SK-N-SH (cell line): ENCODE results near the gene POLE3. TPM values are rescaled to one million over a fixed set of nuclear protein-coding genes. Genes with fewer than 3 reads are reported as not detected.

Experiments
- CTCF ChIA-PET: fragments of 300-600, 350-600 bp; formaldehyde crosslinking; extraction: SDS; loops from one replicate; lab custom pipeline; 2021; lab: Yijun Ruan, JAX
- POLR2A ChIA-PET: fragments of 350-600 bp; sonication (Branson Sonifier 250); formaldehyde crosslinking; extraction: SDS; loops from one replicate; lab custom pipeline; 2020; ENCODE audit warnings: antibody characterized with exemption, inconsistent platforms; lab: Yijun Ruan, JAX
- DNase-seq: peaks from one replicate; pipeline ENCODE4 v3.0.0; 2012
- H2AFZ ChIP-seq: fragments of 200-600 bp; sonication (generic); 2 replicates; pipeline ENCODE4 v1.8.1; 2016; ENCODE audit warnings: antibody characterized with exemption, mild to moderate bottlenecking, low read depth
- H3F3A ChIP-seq: fragments of 200-600 bp; sonication (generic); replicated peaks from 2 replicates; pipeline ENCODE3; 2016; ENCODE audit warnings: antibody characterized with exemption, mild to moderate bottlenecking; ENCODE audit not compliant: insufficient read depth
- H3K27ac ChIP-seq, 2 experiments: fragments of 200-500 bp in 1 of 2; fragments of 200-600 bp in 1 of 2; sonication (Bioruptor generic) in 1 of 2; sonication (generic), shearing (Covaris generic) in 1 of 2; 2 replicates each; pipeline versions ENCODE4 v1.5.1 to v1.6.1; 2014 to 2016; ENCODE audit warnings: low read depth in 2 of 2, inconsistent platforms in 1 of 2, low read length in 1 of 2, mild to moderate bottlenecking in 1 of 2, mixed read lengths in 1 of 2
- H3K27me3 ChIP-seq: fragments of 200-600 bp; sonication (generic), shearing (Covaris generic); 2 replicates; pipeline ENCODE4 v1.6.1; 2016; ENCODE audit warnings: mixed run types; ENCODE audit not compliant: insufficient read depth
- H3K36me3 ChIP-seq, 2 experiments: fragments of 200-500 bp in 1 of 2; fragments of 200-600 bp in 1 of 2; sonication (Bioruptor generic) in 1 of 2; sonication (generic) in 1 of 2; replicated peaks in 1 of 2; 2 replicates each; pipeline versions ENCODE3 to v1.5.1; 2014 to 2016; ENCODE audit warnings: low read length in 1 of 2, mild to moderate bottlenecking in 1 of 2; ENCODE audit not compliant: insufficient read depth in 2 of 2, control insufficient read depth in 1 of 2
- H3K4me1 ChIP-seq, 2 experiments: fragments of 200-500 bp in 1 of 2; fragments of 200-600 bp in 1 of 2; sonication (Bioruptor generic) in 1 of 2; sonication (generic), shearing (Covaris generic) in 1 of 2; 2 replicates each; pipeline versions ENCODE4 v1.5.1 to v1.6.1; 2014 to 2016; ENCODE audit warnings: low read depth in 1 of 2, low read length in 1 of 2, mixed run types in 1 of 2; ENCODE audit not compliant: insufficient read depth in 2 of 2, control insufficient read depth in 1 of 2
- H3K4me2 ChIP-seq: fragments of 200-600 bp; sonication (generic), shearing (Covaris generic); 2 replicates; pipeline ENCODE4 v1.6.1; 2017; ENCODE audit warnings: mixed run types
- H3K4me3 ChIP-seq, 2 experiments: fragments of 200-500 bp in 1 of 2; fragments of 200-600 bp in 1 of 2; sonication (Bioruptor generic) in 1 of 2; sonication (generic), shearing (Covaris generic) in 1 of 2; 2 replicates each; pipeline versions ENCODE4 v1.5.1 to v1.8.1; 2014 to 2016; ENCODE audit warnings: low read depth in 2 of 2, inconsistent platforms in 1 of 2, low read length in 1 of 2, mild to moderate bottlenecking in 1 of 2, mixed read lengths in 1 of 2, moderate library complexity in 1 of 2
- H3K79me2 ChIP-seq: fragments of 200-600 bp; sonication (generic); 2 replicates; pipeline ENCODE4 v1.8.1; 2017; ENCODE audit warnings: mild to moderate bottlenecking; ENCODE audit not compliant: insufficient read depth
- H3K9ac ChIP-seq: fragments of 200-600 bp; sonication (generic); 2 replicates; pipeline ENCODE4 v1.6.1; 2017; ENCODE audit warnings: mixed run types
- H3K9me2 ChIP-seq: fragments of 200-600 bp; sonication (generic); 2 replicates; pipeline ENCODE4 v1.6.1; 2017; ENCODE audit warnings: mixed run types
- H3K9me3 ChIP-seq: fragments of 200-600 bp; sonication (generic); 2 replicates; pipeline ENCODE4 v1.6.1; 2017; ENCODE audit warnings: mixed run types, mild to moderate bottlenecking, moderate library complexity
- H4K20me1 ChIP-seq: fragments of 200-600 bp; sonication (generic); 2 replicates; pipeline ENCODE4 v1.6.1; 2017; ENCODE audit warnings: mild to moderate bottlenecking, mixed run types; ENCODE audit not compliant: insufficient read depth
- CHD2 ChIP-seq: fragments of 150-350 bp; IDR thresholded peaks from 2 replicates; pipeline ENCODE4 v1.6.1; 2018; ENCODE audit warnings: low read length; ENCODE audit not compliant: partially characterized antibody
- ELF1 ChIP-seq: IDR thresholded peaks from 2 replicates; pipeline ENCODE4 v1.4.0; 2012
- EZH2phosphoT487 ChIP-seq: fragments of 200-600 bp; sonication (generic); IDR thresholded peaks from 2 replicates; pipeline ENCODE4 v1.6.1; 2017; ENCODE audit warnings: low read depth, mixed run types, mild to moderate bottlenecking, antibody characterized with exemption, moderate library complexity, borderline replicate concordance
- JUND ChIP-seq: IDR thresholded peaks from 2 replicates; pipeline ENCODE4 v1.4.0; 2012
- MXI1 ChIP-seq: IDR thresholded peaks from 2 replicates; pipeline ENCODE4 v1.6.1; 2012; ENCODE audit warnings: mild to moderate bottlenecking, low read depth, low read length, improper control_type of control experiment
- NRF1 ChIP-seq: IDR thresholded peaks from 2 replicates; pipeline ENCODE4 v1.6.1; 2012; ENCODE audit warnings: low read depth, mild to moderate bottlenecking, low read length
- POLR2AphosphoS5 ChIP-seq: IDR thresholded peaks from 2 replicates; pipeline ENCODE4 v1.6.1; 2012; ENCODE audit warnings: low read depth, low read length
- RCOR1 ChIP-seq: fragments of 150-350 bp; IDR thresholded peaks from 2 replicates; pipeline ENCODE4 v1.6.1; 2017; ENCODE audit warnings: antibody characterized with exemption, low read length
- RFX5 ChIP-seq: IDR thresholded peaks from 2 replicates; pipeline ENCODE4 v1.6.1; 2012; ENCODE audit warnings: mild to moderate bottlenecking, improper control_type of control experiment, low read length
- RXRA ChIP-seq: IDR thresholded peaks from 2 replicates; pipeline ENCODE4 v1.4.0; 2012; ENCODE audit warnings: low read depth, mild to moderate bottlenecking, borderline replicate concordance
- SIN3A ChIP-seq: IDR thresholded peaks from 2 replicates; pipeline ENCODE4 v1.6.1; 2012; ENCODE audit warnings: low read depth, mild to moderate bottlenecking, low read length, moderate library complexity, borderline replicate concordance
- TAF1 ChIP-seq: IDR thresholded peaks from 2 replicates; pipeline ENCODE4 v1.6.1; 2012; ENCODE audit warnings: low read depth, mild to moderate bottlenecking, low read length, moderate library complexity, borderline replicate concordance
- TEAD4 ChIP-seq: IDR thresholded peaks from 2 replicates; pipeline ENCODE4 v1.4.0; 2012; ENCODE audit warnings: mild to moderate bottlenecking, borderline replicate concordance; ENCODE audit not compliant: insufficient read depth
- YY1 ChIP-seq: IDR thresholded peaks from 2 replicates; pipeline ENCODE4 v1.4.0; 2012; ENCODE audit warnings: low read depth, mild to moderate bottlenecking
- WGBS: methylation state at CpG from one replicate; pipeline ENCODE4 v1.1.6; 2017; ENCODE audit warnings: low lambda C conversion rate; 5-methylcytosine and 5-hydroxymethylcytosine counted together
- polyA plus RNA-seq, 3 experiments: library from polyadenylated mRNA; depleted of rRNA; stranded (reverse); fragments of >200 nt; gene quantifications; 2 replicates each; pipeline ENCODE4 v1.2.3, GENCODE V29; 2012
- TF ChIP-seq, protein P1 (sequence below): IDR thresholded peaks from 2 replicates; pipeline ENCODE4 v1.6.1; 2012; ENCODE audit warnings: mild to moderate bottlenecking, low read depth, low read length, moderate library complexity
- TF ChIP-seq, protein P2 (sequence below): fragments of 150-350 bp; IDR thresholded peaks from 2 replicates; pipeline ENCODE4 v1.6.1; 2016; ENCODE audit warnings: mild to moderate bottlenecking, low read depth, low read length
- TF ChIP-seq, protein P3 (sequence below): IDR thresholded peaks from 2 replicates; pipeline ENCODE4 v1.4.0; 2012; ENCODE audit warnings: low read depth, borderline replicate concordance
- TF ChIP-seq, protein P4 (sequence below): IDR thresholded peaks from 2 replicates; pipeline ENCODE4; 2012

POLE3 gene
- polyA plus RNA-seq, 1 of the 3 experiments (the other 2 are of a cell fraction): 40.1 TPM

DNA sequence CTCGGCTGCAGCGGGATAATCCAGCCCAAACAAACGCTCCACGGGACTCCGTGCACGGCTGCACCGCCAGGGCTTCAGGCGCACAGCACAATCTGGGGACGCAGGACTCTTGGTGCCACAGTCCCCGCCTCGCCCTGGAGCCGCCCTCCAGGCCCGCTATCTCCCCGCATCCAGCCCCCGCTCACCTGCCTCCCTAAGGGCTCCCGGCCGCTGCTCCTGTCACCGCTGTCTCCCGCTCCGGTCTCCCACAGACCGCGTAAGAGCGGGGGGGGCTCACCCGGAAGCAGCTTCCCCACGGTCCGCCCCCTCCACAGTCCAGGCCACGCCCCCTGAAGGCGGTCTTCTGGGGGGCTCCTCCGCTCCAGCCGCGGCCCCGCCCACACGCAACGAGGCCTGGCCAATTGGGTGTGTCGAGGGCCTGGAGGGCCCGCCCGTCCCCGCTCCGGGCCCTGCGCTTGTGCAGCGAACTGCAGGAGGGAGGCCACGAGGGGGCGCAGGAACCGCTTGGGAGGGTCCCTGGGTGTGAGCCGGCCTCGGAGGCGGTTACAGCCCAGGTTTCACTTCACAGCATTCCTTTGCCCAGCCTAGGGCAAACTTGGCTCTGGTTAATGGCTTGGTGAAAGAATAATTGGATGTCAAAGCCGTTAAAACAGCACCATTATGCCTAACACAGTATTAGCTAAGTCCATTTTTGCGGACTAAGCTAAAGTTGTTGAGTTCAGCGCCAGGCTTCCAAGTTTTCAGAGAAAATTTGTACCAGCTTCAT, 9.3 kb downstream of the POLE3 start, which contains the start of gene ALAD (continued):
- TF ChIP-seq, protein P1, sequence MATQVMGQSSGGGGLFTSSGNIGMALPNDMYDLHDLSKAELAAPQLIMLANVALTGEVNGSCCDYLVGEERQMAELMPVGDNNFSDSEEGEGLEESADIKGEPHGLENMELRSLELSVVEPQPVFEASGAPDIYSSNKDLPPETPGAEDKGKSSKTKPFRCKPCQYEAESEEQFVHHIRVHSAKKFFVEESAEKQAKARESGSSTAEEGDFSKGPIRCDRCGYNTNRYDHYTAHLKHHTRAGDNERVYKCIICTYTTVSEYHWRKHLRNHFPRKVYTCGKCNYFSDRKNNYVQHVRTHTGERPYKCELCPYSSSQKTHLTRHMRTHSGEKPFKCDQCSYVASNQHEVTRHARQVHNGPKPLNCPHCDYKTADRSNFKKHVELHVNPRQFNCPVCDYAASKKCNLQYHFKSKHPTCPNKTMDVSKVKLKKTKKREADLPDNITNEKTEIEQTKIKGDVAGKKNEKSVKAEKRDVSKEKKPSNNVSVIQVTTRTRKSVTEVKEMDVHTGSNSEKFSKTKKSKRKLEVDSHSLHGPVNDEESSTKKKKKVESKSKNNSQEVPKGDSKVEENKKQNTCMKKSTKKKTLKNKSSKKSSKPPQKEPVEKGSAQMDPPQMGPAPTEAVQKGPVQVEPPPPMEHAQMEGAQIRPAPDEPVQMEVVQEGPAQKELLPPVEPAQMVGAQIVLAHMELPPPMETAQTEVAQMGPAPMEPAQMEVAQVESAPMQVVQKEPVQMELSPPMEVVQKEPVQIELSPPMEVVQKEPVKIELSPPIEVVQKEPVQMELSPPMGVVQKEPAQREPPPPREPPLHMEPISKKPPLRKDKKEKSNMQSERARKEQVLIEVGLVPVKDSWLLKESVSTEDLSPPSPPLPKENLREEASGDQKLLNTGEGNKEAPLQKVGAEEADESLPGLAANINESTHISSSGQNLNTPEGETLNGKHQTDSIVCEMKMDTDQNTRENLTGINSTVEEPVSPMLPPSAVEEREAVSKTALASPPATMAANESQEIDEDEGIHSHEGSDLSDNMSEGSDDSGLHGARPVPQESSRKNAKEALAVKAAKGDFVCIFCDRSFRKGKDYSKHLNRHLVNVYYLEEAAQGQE: no peak
- peak; percentile 54 for TF ChIP-seq CHD2

DNA sequence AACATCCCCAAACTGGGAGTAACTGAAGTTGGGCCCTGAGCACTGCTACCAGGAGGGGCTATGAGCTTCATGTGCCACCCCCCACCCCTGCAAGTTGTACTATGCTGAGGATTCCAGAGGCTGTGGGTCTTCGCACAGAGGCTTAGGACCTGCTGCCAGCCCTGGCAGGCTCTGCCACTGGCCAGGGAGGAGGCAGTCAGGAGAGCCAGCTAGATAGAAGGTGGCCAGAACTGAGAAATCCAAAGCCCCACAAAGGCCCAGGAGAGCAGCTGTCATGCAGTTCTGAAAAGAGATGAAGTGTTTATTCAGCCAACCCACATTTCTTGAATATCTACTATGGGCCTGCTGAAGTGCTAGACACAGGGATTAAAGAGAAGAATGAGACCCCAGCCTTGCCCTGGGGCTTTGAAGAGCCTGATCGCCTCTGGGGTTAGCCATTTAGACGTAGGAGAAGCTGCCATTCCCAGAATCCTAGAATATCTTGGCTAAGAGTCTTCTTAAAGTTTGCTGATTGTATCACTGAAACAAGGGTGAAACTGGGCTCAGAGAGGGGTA, 10.8 kb downstream of the POLE3 start:
- POLR2A ChIA-PET: no interaction called here
- Histone ChIP-seq H2AFZ (no peak overlapping the region), H3F3A (peaks cover 6% of the 10 kb centered on the region), H3K9me3 (no peaks in the 10 kb centered on the region), H3K27ac (no peak overlapping the region), H3K4me2 (peak overlapping the region; percentile 83), H3K9ac (no peak overlapping the region), H4K20me1 (no peaks in the 10 kb centered on the region), H3K9me2 (no peaks in the 10 kb centered on the region), H3K4me1 (peaks cover 8 to 10% of the 10 kb centered on the region in 2 experiments; a peak in 1 of 4 replicates), H3K79me2 (peaks cover 6% of the 10 kb centered on the region), H3K4me3 (peak overlapping the region; percentile 85 to 98; a peak in 3 of 4 replicates), H3K36me3 (no peaks in the 10 kb centered on the region), H3K27me3 (no peaks in the 10 kb centered on the region)
- 96% methylated on average over 3 of the region's 3 CpGs for WGBS
- CTCF ChIA-PET: interaction anchor here (0.8 to 14.1 kb wide), 8 partner anchors 10 to 258 kb away, joined by 3 to 145 read pairs (median 10); partner anchors contain the start of genes C9orf43 and POLE3
- no peak for DNase-seq
- no peak for TF ChIP-seq YY1
- TF ChIP-seq NRF1: no peak
- TF ChIP-seq, protein P2, sequence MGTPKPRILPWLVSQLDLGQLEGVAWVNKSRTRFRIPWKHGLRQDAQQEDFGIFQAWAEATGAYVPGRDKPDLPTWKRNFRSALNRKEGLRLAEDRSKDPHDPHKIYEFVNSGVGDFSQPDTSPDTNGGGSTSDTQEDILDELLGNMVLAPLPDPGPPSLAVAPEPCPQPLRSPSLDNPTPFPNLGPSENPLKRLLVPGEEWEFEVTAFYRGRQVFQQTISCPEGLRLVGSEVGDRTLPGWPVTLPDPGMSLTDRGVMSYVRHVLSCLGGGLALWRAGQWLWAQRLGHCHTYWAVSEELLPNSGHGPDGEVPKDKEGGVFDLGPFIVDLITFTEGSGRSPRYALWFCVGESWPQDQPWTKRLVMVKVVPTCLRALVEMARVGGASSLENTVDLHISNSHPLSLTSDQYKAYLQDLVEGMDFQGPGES: no peak
- TF ChIP-seq EZH2phosphoT487: no peak
- TF ChIP-seq MXI1: no peak
- no peak for TF ChIP-seq SIN3A
- no peak for TF ChIP-seq TAF1
- TF ChIP-seq, protein P3, sequence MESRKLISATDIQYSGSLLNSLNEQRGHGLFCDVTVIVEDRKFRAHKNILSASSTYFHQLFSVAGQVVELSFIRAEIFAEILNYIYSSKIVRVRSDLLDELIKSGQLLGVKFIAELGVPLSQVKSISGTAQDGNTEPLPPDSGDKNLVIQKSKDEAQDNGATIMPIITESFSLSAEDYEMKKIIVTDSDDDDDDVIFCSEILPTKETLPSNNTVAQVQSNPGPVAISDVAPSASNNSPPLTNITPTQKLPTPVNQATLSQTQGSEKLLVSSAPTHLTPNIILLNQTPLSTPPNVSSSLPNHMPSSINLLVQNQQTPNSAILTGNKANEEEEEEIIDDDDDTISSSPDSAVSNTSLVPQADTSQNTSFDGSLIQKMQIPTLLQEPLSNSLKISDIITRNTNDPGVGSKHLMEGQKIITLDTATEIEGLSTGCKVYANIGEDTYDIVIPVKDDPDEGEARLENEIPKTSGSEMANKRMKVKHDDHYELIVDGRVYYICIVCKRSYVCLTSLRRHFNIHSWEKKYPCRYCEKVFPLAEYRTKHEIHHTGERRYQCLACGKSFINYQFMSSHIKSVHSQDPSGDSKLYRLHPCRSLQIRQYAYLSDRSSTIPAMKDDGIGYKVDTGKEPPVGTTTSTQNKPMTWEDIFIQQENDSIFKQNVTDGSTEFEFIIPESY: no peak
- TF ChIP-seq, protein P1: no peak
- no peak for TF ChIP-seq POLR2AphosphoS5
- no peak for TF ChIP-seq TEAD4
- no peak for TF ChIP-seq RCOR1
- TF ChIP-seq RXRA: no peak
- TF ChIP-seq, protein P4, sequence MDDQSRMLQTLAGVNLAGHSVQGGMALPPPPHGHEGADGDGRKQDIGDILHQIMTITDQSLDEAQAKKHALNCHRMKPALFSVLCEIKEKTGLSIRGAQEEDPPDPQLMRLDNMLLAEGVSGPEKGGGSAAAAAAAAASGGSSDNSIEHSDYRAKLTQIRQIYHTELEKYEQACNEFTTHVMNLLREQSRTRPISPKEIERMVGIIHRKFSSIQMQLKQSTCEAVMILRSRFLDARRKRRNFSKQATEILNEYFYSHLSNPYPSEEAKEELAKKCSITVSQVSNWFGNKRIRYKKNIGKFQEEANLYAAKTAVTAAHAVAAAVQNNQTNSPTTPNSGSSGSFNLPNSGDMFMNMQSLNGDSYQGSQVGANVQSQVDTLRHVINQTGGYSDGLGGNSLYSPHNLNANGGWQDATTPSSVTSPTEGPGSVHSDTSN: no peak
- TF ChIP-seq ELF1: no peak
- no peak for TF ChIP-seq RFX5
- TF ChIP-seq JUND: no peak
